Common myeloid progenitor, CD34-positive (primary cell): ENCODE data around the gene EXTL2.
"Not testable (repeated sequence)": the region's sequence is repeated elsewhere in the genome, so short reads cannot be mapped to it uniquely, and the experiment has no call there.

ENCODE experiments used
- CTCF ChIA-PET: fragments of 350-600 bp; sonication (Branson Sonifier 250); formaldehyde crosslinking; loops from one replicate; lab custom pipeline; 2021; ENCODE audit warnings: antibody characterized with exemption; lab: Charles Lee
- POLR2A ChIA-PET: fragments of 350-600 bp; sonication (Branson Sonifier 250); formaldehyde crosslinking; loops from one replicate; lab custom pipeline; 2021; ENCODE audit warnings: antibody characterized with exemption; lab: Charles Lee
- DNase-seq, 3 donors: peaks; one replicate each; pipeline versions ENCODE4 v3.0.0 to v3.0.0-alpha.2; 2013
- H3K27ac ChIP-seq, 2 experiments: 1 replicate in 1 of 2; 2 replicates in 1 of 2; pipeline ENCODE4 v1.7.0; 2013; ENCODE audit warnings: inconsistent platforms in 2 of 2, low read length in 2 of 2, mild to moderate bottlenecking in 2 of 2, low read depth in 1 of 2, moderate library complexity in 1 of 2; ENCODE audit not compliant: severe bottlenecking in 2 of 2, insufficient read depth in 1 of 2, poor library complexity in 1 of 2
- H3K27me3 ChIP-seq, 5 experiments: replicated peaks in 2 of 5; 1 replicate in 3 of 5; 2 replicates in 2 of 5; pipeline versions ENCODE4 v1.6.1 to v1.7.0; 2013; ENCODE audit warnings: low read length in 4 of 5, mild to moderate bottlenecking in 2 of 5, moderate library complexity in 2 of 5, inconsistent platforms in 1 of 5; ENCODE audit not compliant: insufficient read depth in 5 of 5, control insufficient read depth in 4 of 5
- H3K36me3 ChIP-seq, 4 experiments: 1 replicate in 2 of 4; 2 replicates in 2 of 4; pipeline versions ENCODE4 v1.6.1 to v1.7.0; 2013; ENCODE audit warnings: low read length in 3 of 4, control low read depth in 1 of 4, mild to moderate bottlenecking in 1 of 4; ENCODE audit not compliant: control insufficient read depth in 4 of 4, insufficient read depth in 4 of 4
- H3K4me1 ChIP-seq, 4 experiments: 1 replicate in 3 of 4; 2 replicates in 1 of 4; pipeline versions ENCODE4 v1.6.1 to v1.7.1; 2013; ENCODE audit warnings: low read length in 3 of 4, mild to moderate bottlenecking in 3 of 4, control low read depth in 1 of 4, inconsistent platforms in 1 of 4, moderate library complexity in 1 of 4; ENCODE audit not compliant: control insufficient read depth in 4 of 4, insufficient read depth in 4 of 4; ENCODE audit errors: control extremely low read depth in 1 of 4
- H3K4me3 ChIP-seq, 7 experiments: 1 replicate in 4 of 7; 2 replicates in 3 of 7; pipeline versions ENCODE4 v1.5.1 to v1.7.0; 2013; ENCODE audit warnings: mild to moderate bottlenecking in 7 of 7, low read length in 6 of 7, moderate library complexity in 6 of 7, inconsistent platforms in 2 of 7, low read depth in 2 of 7, control low read depth in 1 of 7; ENCODE audit not compliant: insufficient read depth in 4 of 7, control insufficient read depth in 1 of 7; ENCODE audit errors: extremely low read depth in 1 of 7
- H3K9me3 ChIP-seq, 5 experiments: 1 replicate in 4 of 5; 2 replicates in 1 of 5; pipeline versions ENCODE4 v1.6.1 to v1.7.1; 2013; ENCODE audit warnings: low read length in 4 of 5, mild to moderate bottlenecking in 2 of 5, inconsistent platforms in 1 of 5, low read depth in 1 of 5, moderate library complexity in 1 of 5; ENCODE audit not compliant: control insufficient read depth in 4 of 5, insufficient read depth in 2 of 5; ENCODE audit errors: control extremely low read depth in 1 of 5
- WGBS: methylation state at CpG from one replicate; pipeline ENCODE4 v1.1.5; 2013; ENCODE audit not compliant: insufficient coverage; 5-methylcytosine and 5-hydroxymethylcytosine counted together

Gene EXTL2

GRCh38 chr1:100866901-100867206 is 27.8 kb downstream of the EXTL2 start:
- POLR2A ChIA-PET: no interaction called here
- no peak overlapping the region for H3K27ac ChIP-seq

GRCh38 chr1:100866041-100866900 is 28.4 kb downstream of the EXTL2 start:
- ChIA-PET CTCF (interaction anchor here (0.8 to 5.8 kb wide), 15 partner anchors 10 to 411 kb away, joined by 3 to 71 read pairs (median 7); no protein-coding TSS in a partner anchor), POLR2A (no interaction called here)
- Histone ChIP-seq H3K9me3 (no peaks in the 10 kb centered on the region), H3K4me1 (peaks cover 0 to 9% (median 3%) of the 10 kb centered on the region in 4 experiments), H3K36me3 (no peaks in the 10 kb centered on the region), H3K27me3 (no peaks in the 10 kb centered on the region), H3K27ac (no peak overlapping the region), H3K4me3 (peak overlapping the region in 1 of 7 experiments; percentile 17)
- DNase-seq: peak; percentile 47 to 70 (median 67)
- 25% methylated on average over 3 of the region's 5 CpGs for WGBS

More at GRCh38 chr1:100866901-100867206, 27.8 kb downstream of the EXTL2 start:
- CTCF ChIA-PET: interaction anchor here (0.8 to 5.8 kb wide), 16 partner anchors 9 to 412 kb away, joined by 3 to 71 read pairs (median 6); no protein-coding TSS in a partner anchor
- DNase-seq: no peak
- no peaks in the 10 kb centered on the region for H3K9me3 ChIP-seq
- H3K36me3 ChIP-seq: no peaks in the 10 kb centered on the region
- WGBS: 100% methylated on average over 1 of the region's 2 CpGs
- no peak overlapping the region for H3K4me3 ChIP-seq
- peaks cover 0 to 9% (median 3%) of the 10 kb centered on the region in 4 experiments for H3K4me1 ChIP-seq
- no peaks in the 10 kb centered on the region for H3K27me3 ChIP-seq

- H3K4me3 ChIP-seq: no peak overlapping the region
- no peaks in the 10 kb centered on the region for H3K9me3 ChIP-seq
- peaks cover 0 to 2% (median 0%) of the 10 kb centered on the region in 4 experiments for H3K4me1 ChIP-seq
- CTCF ChIA-PET: interaction anchor here (1.2 to 2.6 kb wide), 6 partner anchors 17 to 408 kb away, joined by 4 to 14 read pairs (median 5); no protein-coding TSS in a partner anchor
- no peak for DNase-seq
- H3K27ac ChIP-seq: no peak overlapping the region
- 100% methylated on average over 1 of the region's 2 CpGs for WGBS
- no peaks in the 10 kb centered on the region for H3K27me3 ChIP-seq
- POLR2A ChIA-PET: no interaction called here
- no peaks in the 10 kb centered on the region for H3K36me3 ChIP-seq
Measured at GRCh38 chr1:100862591-100862990, 32.1 kb downstream of the EXTL2 start.

GRCh38 chr1:100861379-100861778 is 33.3 kb downstream of the EXTL2 start:
- WGBS: 92% methylated on average over 1 of the region's 1 CpG
- H3K36me3 ChIP-seq: no peaks in the 10 kb centered on the region
- CTCF ChIA-PET: no interaction called here
- no peaks in the 10 kb centered on the region for H3K27me3 ChIP-seq
- no peak for DNase-seq
- no peak overlapping the region for H3K27ac ChIP-seq
- peaks cover 0 to 2% (median 0%) of the 10 kb centered on the region in 4 experiments for H3K4me1 ChIP-seq
- H3K4me3 ChIP-seq: no peak overlapping the region
- H3K9me3 ChIP-seq: no peaks in the 10 kb centered on the region
- POLR2A ChIA-PET: no interaction called here

GRCh38 chr1:100860397-100860991 is 34.1 kb downstream of the EXTL2 start:
- Histone ChIP-seq H3K4me1 (no peaks in the 10 kb centered on the region), H3K27ac (no peak overlapping the region), H3K9me3 (no peaks in the 10 kb centered on the region), H3K36me3 (no peaks in the 10 kb centered on the region), H3K27me3 (no peaks in the 10 kb centered on the region), H3K4me3 (no peak overlapping the region)
- WGBS: 90% methylated on average over 3 of the region's 3 CpGs
- ChIA-PET CTCF (no interaction called here), POLR2A (no interaction called here)
- DNase-seq: no peak

GRCh38 chr1:100855116-100855515 is 39.5 kb downstream of the EXTL2 start:
- H3K4me3 ChIP-seq, H3K9me3 ChIP-seq, H3K4me1 ChIP-seq, H3K27me3 ChIP-seq, DNase-seq, H3K27ac ChIP-seq, POLR2A ChIA-PET, H3K36me3 ChIP-seq: not testable (repeated sequence)
- CTCF ChIA-PET: interaction anchor here (1.0 kb wide), 1 partner anchor 21 kb away, joined by 3 read pairs; no protein-coding TSS in a partner anchor

GRCh38 chr1:100852976-100853375 is 41.7 kb downstream of the EXTL2 start:
- no CpG with 5 or more reads among the region's 3 CpGs for WGBS
- DNase-seq: no peak
- Histone ChIP-seq H3K4me1 (no peaks in the 10 kb centered on the region), H3K27ac (no peak overlapping the region), H3K4me3 (no peak overlapping the region), H3K36me3 (no peaks in the 10 kb centered on the region), H3K27me3 (no peaks in the 10 kb centered on the region), H3K9me3 (no peaks in the 10 kb centered on the region)
- POLR2A ChIA-PET: no interaction called here
- CTCF ChIA-PET: no interaction called here
